HG03159 (cell line): ENCODE data around the gene KDM6A.
"Not testable (repeated sequence)": the region's sequence is repeated elsewhere in the genome, so short reads cannot be mapped to it uniquely, and the experiment has no call there.

Experiments used
- ATAC-seq: cut with Tn5 transposase; IDR thresholded peaks from one replicate; pipeline ENCODE4 v1.9.1; 2021; ENCODE audit warnings: mild to moderate bottlenecking, moderate library complexity; ENCODE audit not compliant: unreplicated experiment

Gene KDM6A

GRCh38 chrX:44915361-44915868 is 42.4 kb downstream of the KDM6A start:
- no peak for ATAC-seq

GRCh38 chrX:44918722-44919121 is 45.7 kb downstream of the KDM6A start:
- no peak for ATAC-seq

- ATAC-seq: no peak
Measured at GRCh38 chrX:44922980-44923379, 50.0 kb downstream of the KDM6A start.

- no peak for ATAC-seq
Measured at GRCh38 chrX:44927398-44927797, 54.4 kb downstream of the KDM6A start.

DNA sequence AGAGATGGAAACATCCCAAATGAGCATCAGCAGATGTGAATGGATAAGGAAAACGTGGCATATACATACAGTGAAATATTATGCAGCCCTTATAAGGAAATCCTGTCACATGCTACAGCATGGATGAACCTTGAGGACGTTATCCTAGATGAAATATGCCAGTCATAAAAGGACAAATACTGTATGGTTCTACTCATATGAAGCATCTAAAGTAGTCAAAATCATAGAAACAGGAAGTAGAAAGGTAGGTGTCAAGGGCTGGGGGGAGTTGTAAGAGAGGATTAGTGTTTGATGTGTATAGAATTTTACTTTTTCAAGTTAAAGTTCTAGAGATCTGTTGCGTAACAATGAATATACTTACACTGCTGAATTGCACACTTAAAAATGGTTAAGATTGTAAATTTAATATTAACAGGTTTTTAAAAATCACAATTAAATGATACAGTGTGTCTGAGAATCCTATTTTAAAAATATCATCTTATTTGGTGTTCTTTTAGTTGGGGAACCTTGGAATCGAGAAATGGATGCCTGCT is 58.5 kb downstream of the KDM6A start:
- ATAC-seq: no peak

- no peak for ATAC-seq
Measured at GRCh38 chrX:44935172-44935571, 62.2 kb downstream of the KDM6A start.

DNA sequence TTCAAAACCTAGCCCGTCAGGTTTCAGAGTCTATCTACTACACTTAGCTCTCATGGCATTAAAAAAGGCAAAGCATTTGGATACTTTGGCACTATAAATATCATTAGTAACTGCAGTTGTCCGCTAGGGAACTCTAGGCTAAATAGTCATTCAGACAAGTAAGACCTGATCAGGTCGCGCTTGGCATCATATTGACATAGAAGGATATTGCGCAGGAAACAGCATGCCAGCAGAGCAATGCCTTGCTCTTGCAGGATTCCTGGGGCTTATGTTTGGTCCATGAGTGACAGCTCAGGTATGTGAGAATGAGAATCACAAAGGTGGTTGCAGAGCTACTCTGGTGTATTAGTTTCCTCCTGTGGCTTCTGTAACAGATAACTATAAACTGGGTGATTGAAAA is 62.7 kb downstream of the KDM6A start:
- ATAC-seq: no peak

DNA sequence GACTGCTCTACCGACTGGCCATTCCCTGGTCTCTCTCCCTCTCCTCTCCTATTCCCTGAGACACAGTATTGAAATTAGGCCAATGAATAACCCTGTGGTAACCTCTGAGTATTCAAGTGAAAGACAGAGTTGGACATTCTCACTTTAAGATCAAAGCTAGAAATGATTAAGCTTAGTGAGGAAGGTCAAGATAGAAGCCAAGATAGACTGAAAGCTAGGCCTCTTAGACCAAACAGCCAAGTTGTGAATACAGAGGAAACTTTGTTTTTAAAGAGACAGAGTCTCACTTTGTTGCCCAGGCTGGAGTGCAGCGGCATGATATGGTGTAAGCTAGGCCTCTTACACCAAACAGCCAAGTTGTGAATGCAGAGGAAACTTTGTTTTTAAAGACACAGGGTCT is 64.6 kb downstream of the KDM6A start:
- peak; percentile 56 for ATAC-seq

- ATAC-seq: no peak
Measured at GRCh38 chrX:44938111-44938510, 65.1 kb downstream of the KDM6A start.

DNA sequence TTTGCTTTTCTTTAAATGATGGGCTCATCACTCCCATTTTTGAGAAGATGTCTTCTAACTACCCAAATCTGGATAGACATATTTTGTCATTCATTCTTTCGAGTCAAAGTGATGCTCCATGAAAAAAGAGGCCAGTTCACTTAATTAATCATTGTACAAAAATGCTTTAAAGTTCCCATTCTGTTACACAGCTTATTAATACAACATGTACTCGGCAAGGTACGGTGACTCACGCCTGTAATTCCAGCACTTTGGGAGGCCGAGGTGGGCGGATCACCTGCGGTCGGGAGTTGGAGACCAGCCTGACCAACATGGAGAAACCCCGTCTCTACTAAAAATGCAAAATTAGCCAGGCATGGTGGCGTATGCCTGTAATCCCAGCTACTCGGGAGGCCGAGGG is 67.6 kb downstream of the KDM6A start:
- not testable (repeated sequence) for ATAC-seq

DNA sequence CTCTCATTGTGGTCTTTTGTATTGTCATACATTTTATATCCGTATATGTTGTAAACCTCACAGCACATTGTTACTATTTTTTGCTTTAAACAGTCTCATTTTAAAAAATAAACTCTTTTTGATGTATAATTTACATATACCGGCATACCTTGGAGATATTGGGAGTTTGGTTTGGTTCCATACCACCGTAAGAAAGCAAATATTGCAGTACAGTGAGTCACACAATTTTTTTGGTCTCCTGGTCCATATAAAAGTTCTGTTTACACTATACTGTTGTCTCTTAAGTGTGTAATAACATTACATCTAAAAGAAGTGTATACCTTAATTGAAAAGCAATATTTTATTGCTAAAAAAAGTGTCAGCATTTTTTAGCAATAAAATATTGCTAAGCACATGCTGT is 70.0 kb downstream of the KDM6A start:
- ATAC-seq: no peak

- ATAC-seq: no peak
Measured at GRCh38 chrX:44944894-44945293, 71.9 kb downstream of the KDM6A start.

DNA sequence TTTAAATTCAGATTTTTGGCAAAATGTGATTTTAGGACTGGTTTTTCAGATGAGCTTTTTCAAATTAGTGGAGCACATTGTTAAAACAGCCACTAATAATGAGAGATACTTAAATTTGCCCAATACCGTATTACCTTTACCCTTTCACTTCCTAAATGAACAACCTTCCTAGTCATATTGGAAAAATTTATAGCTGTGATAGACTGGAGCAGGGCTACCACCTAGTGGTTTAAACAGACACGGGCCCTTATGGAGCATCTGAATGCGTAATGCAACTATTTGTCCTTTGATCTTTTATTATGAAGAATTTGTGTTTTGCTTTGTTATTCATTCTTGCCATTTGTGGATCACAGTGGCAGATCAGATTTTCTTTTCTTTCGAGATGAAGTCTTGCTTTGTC is 72.7 kb downstream of the KDM6A start:
- no peak for ATAC-seq

GRCh38 chrX:44946771-44947170 is 73.8 kb downstream of the KDM6A start:
- no peak for ATAC-seq

DNA sequence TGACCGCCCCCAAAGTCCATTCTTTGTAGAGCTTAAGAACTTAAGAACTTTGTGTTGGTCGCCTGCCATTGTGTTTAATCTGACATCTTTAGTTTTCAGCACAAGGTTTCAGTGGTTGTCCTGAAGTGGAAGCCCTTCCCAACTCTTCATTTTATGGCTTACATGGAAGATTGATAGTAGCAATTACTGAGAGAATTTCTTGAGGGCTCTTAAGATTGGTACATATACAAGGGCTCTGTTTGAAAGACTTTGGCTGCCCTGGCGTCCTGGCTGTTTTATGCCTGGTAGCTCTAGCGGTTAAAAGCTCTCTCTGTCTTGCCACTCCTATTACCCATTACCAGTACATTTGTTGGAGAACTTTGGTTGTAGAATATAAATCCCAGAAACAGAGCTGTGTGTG is 75.0 kb downstream of the KDM6A start:
- ATAC-seq: no peak

- ATAC-seq: no peak
Measured at GRCh38 chrX:44948406-44948805, 75.4 kb downstream of the KDM6A start.

- no peak for ATAC-seq
Measured at GRCh38 chrX:44949125-44949524, 76.1 kb downstream of the KDM6A start.

GRCh38 chrX:44950471-44951366 is 77.7 kb downstream of the KDM6A start:
- not testable (repeated sequence) for ATAC-seq

DNA sequence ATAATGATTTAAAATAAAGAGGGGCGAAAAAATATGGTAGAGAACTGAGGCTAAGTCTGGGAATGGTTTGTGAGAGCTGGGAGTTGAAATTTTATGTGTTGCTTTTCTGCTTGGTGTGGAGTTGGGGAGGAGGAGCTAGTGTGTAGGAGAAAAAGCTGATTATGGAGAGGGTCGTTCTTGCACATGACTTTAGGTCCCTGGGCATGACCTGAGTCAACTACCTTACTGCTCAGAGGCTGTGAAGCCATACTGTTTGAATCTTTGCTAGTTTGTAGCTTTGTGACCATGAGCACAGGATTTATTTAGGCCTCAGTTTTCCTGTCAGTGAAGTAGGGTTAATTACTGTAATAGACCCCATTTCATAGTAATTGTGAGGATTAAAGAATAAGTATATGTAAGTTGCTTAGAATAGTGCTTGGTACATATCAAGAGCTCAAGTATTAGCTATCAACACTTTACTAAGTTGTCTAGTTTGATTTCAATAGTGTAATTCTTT is 78.6 kb downstream of the KDM6A start:
- ATAC-seq: no peak

- no peak for ATAC-seq
Measured at GRCh38 chrX:44952329-44953027, 79.5 kb downstream of the KDM6A start.

- no peak for ATAC-seq
Measured at GRCh38 chrX:44953734-44954502, 80.9 kb downstream of the KDM6A start.
